AG09319 (cell line): ENCODE results near the gene LBH.

Source experiments
- DNase-seq: peaks from one replicate; pipeline ENCODE4 v3.0.0-alpha.2; 2010; ENCODE audit warnings: low read depth; ENCODE audit errors: extremely low read depth
- CTCF ChIP-seq: IDR thresholded peaks from 2 replicates; pipeline ENCODE4 v1.5.1; 2011; ENCODE audit warnings: low read depth, mild to moderate bottlenecking, inconsistent platforms, low read length, moderate library complexity

LBH gene

GRCh38 chr2:30216157-30216556 is 15.2 kb upstream of the LBH start:
- no peak for DNase-seq
- no peak for TF ChIP-seq CTCF

GRCh38 chr2:30217644-30218337 is 13.5 kb upstream of the LBH start:
- no peak for DNase-seq
- no peak for TF ChIP-seq CTCF

GRCh38 chr2:30218338-30218713 is 13.0 kb upstream of the LBH start:
- no peak for DNase-seq
- no peak for TF ChIP-seq CTCF

- TF ChIP-seq CTCF: no peak
Measured at GRCh38 chr2:30218814-30219213, 12.5 kb upstream of the LBH start.

GRCh38 chr2:30219886-30220875 is 11.2 kb upstream of the LBH start:
- no peak for DNase-seq

More at GRCh38 chr2:30218814-30219213, 12.5 kb upstream of the LBH start:
- DNase-seq: no peak

GRCh38 chr2:30221531-30221930 is 9.8 kb upstream of the LBH start:
- no peak for TF ChIP-seq CTCF
- DNase-seq: no peak

More at GRCh38 chr2:30219886-30220875, 11.2 kb upstream of the LBH start:
- TF ChIP-seq CTCF: no peak

GRCh38 chr2:30222031-30222430 is 9.3 kb upstream of the LBH start:
- no peak for DNase-seq
- no peak for TF ChIP-seq CTCF
